H9 (cell line): ENCODE data around the gene MINDY2. TPM values are rescaled to one million over a fixed set of nuclear protein-coding genes. Genes with fewer than 3 reads are reported as not detected.

ENCODE experiments used
- DNase-seq: peaks from one replicate; pipeline ENCODE4 v3.0.0-alpha.2; 2017
- H2AFZ ChIP-seq: one replicate; pipeline ENCODE4 v1.6.1; 2013; ENCODE audit warnings: mild to moderate bottlenecking, low read length, control low read depth, moderate library complexity
- H2AK5ac ChIP-seq: 2 replicates; pipeline ENCODE4 v1.6.1; 2013; ENCODE audit warnings: low read length, control low read depth, mixed read lengths; ENCODE audit not compliant: insufficient read length
- H2BK120ac ChIP-seq: one replicate; pipeline ENCODE4 v1.6.1; 2013; ENCODE audit warnings: low read depth, mild to moderate bottlenecking, low read length, control low read depth, inconsistent platforms; ENCODE audit not compliant: poor library complexity, severe bottlenecking
- H2BK12ac ChIP-seq: 2 replicates; pipeline ENCODE4 v1.6.1; 2013; ENCODE audit warnings: low read length, control low read depth, mixed read lengths, low read depth; ENCODE audit not compliant: insufficient read length
- H2BK15ac ChIP-seq: 2 replicates; pipeline ENCODE4 v1.6.1; 2013; ENCODE audit warnings: low read depth, low read length, control low read depth
- H2BK20ac ChIP-seq: one replicate; pipeline ENCODE4 v1.6.1; 2013; ENCODE audit warnings: low read depth, mild to moderate bottlenecking, low read length, control low read depth, inconsistent platforms; ENCODE audit not compliant: poor library complexity, severe bottlenecking
- H2BK5ac ChIP-seq: 2 replicates; pipeline ENCODE4 v1.6.1; 2013; ENCODE audit warnings: low read length, control low read depth, mixed read lengths; ENCODE audit not compliant: insufficient read length
- H3K14ac ChIP-seq: 2 replicates; pipeline ENCODE4 v1.6.1; 2013; ENCODE audit warnings: low read length, control low read depth; ENCODE audit not compliant: insufficient read depth
- H3K18ac ChIP-seq: 2 replicates; pipeline ENCODE4 v1.6.1; 2013; ENCODE audit warnings: low read depth, mild to moderate bottlenecking, mixed read lengths, low read length, control low read depth; ENCODE audit not compliant: insufficient read length
- H3K23ac ChIP-seq: 2 replicates; pipeline ENCODE4 v1.6.1; 2013; ENCODE audit warnings: low read length, control low read depth, mixed read lengths, low read depth; ENCODE audit not compliant: insufficient read length
- H3K23me2 ChIP-seq: 2 replicates; pipeline ENCODE4 v1.6.1; 2013; ENCODE audit warnings: low read depth, mild to moderate bottlenecking, mixed read lengths, low read length, control low read depth; ENCODE audit not compliant: insufficient read length, poor library complexity, severe bottlenecking
- H3K27ac ChIP-seq: 2 replicates; pipeline ENCODE4 v1.5.1; 2013; ENCODE audit warnings: low read length, control low read depth, mixed read lengths, low read depth; ENCODE audit not compliant: insufficient read length
- H3K27me3 ChIP-seq: 2 replicates; pipeline ENCODE4 v1.6.1; 2013; ENCODE audit warnings: low read length, control low read depth, inconsistent platforms; ENCODE audit not compliant: insufficient read depth
- H3K4ac ChIP-seq: 2 replicates; pipeline ENCODE4 v1.6.1; 2013; ENCODE audit warnings: low read depth, mild to moderate bottlenecking, control low read depth, inconsistent platforms, low read length, moderate library complexity
- H3K4me1 ChIP-seq: 2 replicates; pipeline ENCODE4 v1.6.1; 2013; ENCODE audit warnings: low read length, control low read depth, inconsistent platforms; ENCODE audit not compliant: insufficient read depth
- H3K4me2 ChIP-seq: 2 replicates; pipeline ENCODE4 v1.6.1; 2013; ENCODE audit warnings: low read length, control low read depth, mixed read lengths; ENCODE audit not compliant: insufficient read length, insufficient read depth
- H3K56ac ChIP-seq: 2 replicates; pipeline ENCODE4 v1.6.1; 2013; ENCODE audit warnings: low read depth, mild to moderate bottlenecking, mixed read lengths, low read length, control low read depth; ENCODE audit not compliant: insufficient read length
- H3K79me1 ChIP-seq: 2 replicates; pipeline ENCODE4 v1.6.1; 2013; ENCODE audit warnings: low read depth, mild to moderate bottlenecking, moderate library complexity, low read length, control low read depth, inconsistent platforms; ENCODE audit not compliant: insufficient read depth, poor library complexity, severe bottlenecking
- H3K79me2 ChIP-seq: 2 replicates; pipeline ENCODE4 v1.6.1; 2013; ENCODE audit warnings: low read length, control low read depth, inconsistent platforms; ENCODE audit not compliant: insufficient read depth
- H3K9ac ChIP-seq: 2 replicates; pipeline ENCODE4 v1.6.1; 2013; ENCODE audit warnings: low read length, control low read depth, mixed read lengths; ENCODE audit not compliant: insufficient read length; ENCODE audit errors: extremely low read depth
- H3K9me3 ChIP-seq: one replicate; pipeline ENCODE4 v1.6.1; 2013; ENCODE audit warnings: low read depth, low read length, inconsistent platforms; ENCODE audit not compliant: control insufficient read depth
- H3T11ph ChIP-seq: one replicate; pipeline ENCODE4 v1.6.1; 2013; ENCODE audit warnings: mild to moderate bottlenecking, low read length, control low read depth, inconsistent platforms
- H4K20me1 ChIP-seq: one replicate; pipeline ENCODE4 v1.6.1; 2013; ENCODE audit not compliant: control insufficient read depth, insufficient read length, insufficient read depth
- H4K5ac ChIP-seq: 2 replicates; pipeline ENCODE4 v1.6.1; 2013; ENCODE audit warnings: low read depth, mild to moderate bottlenecking, mixed read lengths, low read length, control low read depth; ENCODE audit not compliant: insufficient read length
- H4K8ac ChIP-seq: replicated peaks from 2 replicates; pipeline ENCODE4 v1.6.1; 2013; ENCODE audit warnings: low read length, control low read depth, mixed read lengths, low read depth; ENCODE audit not compliant: insufficient read length
- H4K91ac ChIP-seq: 2 replicates; pipeline ENCODE4 v1.6.1; 2013; ENCODE audit warnings: low read depth, mild to moderate bottlenecking, moderate library complexity, mixed read lengths, low read length, control low read depth; ENCODE audit not compliant: insufficient read length
- H3K27ac Mint-ChIP-seq, 3 experiments: 2 replicates in 2 of 3; 3 replicates in 1 of 3; pipeline ENCODE4 v1.8.0; 2020 to 2021; ENCODE audit warnings: mixed read lengths in 3 of 3, mild to moderate bottlenecking in 1 of 3, moderate library complexity in 1 of 3
- H3K27me3 Mint-ChIP-seq: 2 replicates; pipeline ENCODE4 v1.8.0; 2021; ENCODE audit warnings: low read depth, mild to moderate bottlenecking, moderate library complexity, mixed read lengths
- H3K36me3 Mint-ChIP-seq, 3 experiments: 2 replicates in 2 of 3; 3 replicates in 1 of 3; pipeline ENCODE4 v1.8.0; 2020 to 2021; ENCODE audit warnings: low read depth in 3 of 3, mixed read lengths in 3 of 3; ENCODE audit not compliant: insufficient read depth in 1 of 3
- H3K4me1 Mint-ChIP-seq, 2 experiments: 2 replicates each; pipeline ENCODE4 v1.8.0; 2020; ENCODE audit warnings: mixed read lengths in 2 of 2
- H3K4me3 Mint-ChIP-seq, 2 experiments: 2 replicates in 1 of 2; 3 replicates in 1 of 2; pipeline ENCODE4 v1.8.0; 2020 to 2021; ENCODE audit warnings: mild to moderate bottlenecking in 2 of 2, mixed read lengths in 2 of 2, moderate library complexity in 1 of 2
- H3K9me3 Mint-ChIP-seq, 2 experiments: 2 replicates in 1 of 2; 3 replicates in 1 of 2; pipeline ENCODE4 v1.8.0; 2020; ENCODE audit warnings: mild to moderate bottlenecking in 2 of 2, mixed read lengths in 2 of 2, moderate library complexity in 1 of 2
- CTCF ChIP-seq: fragments of 200-600 bp; sonication (generic); conservative IDR thresholded peaks from 3 replicates; pipeline ENCODE4 v1.8.0; 2021; ENCODE audit warnings: antibody characterized with exemption, mild to moderate bottlenecking
- WGBS: extraction: QIAGEN DNeasy Blood & Tissue Kit; methylation state at CpG from one replicate; pipeline ENCODE4 v1.1.7; 2013; ENCODE audit warnings: missing lambda C conversion rate, low lambda C conversion rate, mixed read lengths; ENCODE audit not compliant: insufficient read length; ENCODE audit errors: extremely low coverage; 5-methylcytosine and 5-hydroxymethylcytosine counted together
- total RNA-seq: library from RNA; stranded (reverse); gene quantifications from 2 replicates; pipeline ENCODE4 v1.2.1, GENCODE V29; 2021

Gene MINDY2
- total RNA-seq, 1 experiment from 2014 or later, result 32.3 TPM

GRCh38 chr15:58870451-58870850, 99.3 kb downstream of the MINDY2 start:
- no peak overlapping the region for H3K56ac ChIP-seq
- H3K27me3 ChIP-seq, result no peaks in the 10 kb centered on the region
- H2BK12ac ChIP-seq, result no peak overlapping the region
- no peak overlapping the region for H2BK15ac ChIP-seq
- no peak overlapping the region for H4K8ac ChIP-seq
- Mint-ChIP-seq H3K36me3 (peaks cover 5 to 17% (median 5%) of the 10 kb centered on the region in 3 experiments; a peak in 6 of 7 replicates), H3K4me3 (no peak overlapping the region), H3K27me3 (no peaks in the 10 kb centered on the region), H3K9me3 (peaks cover 0 to 3% of the 10 kb centered on the region in 2 experiments; a peak in 1 of 5 replicates), H3K27ac (no peak overlapping the region), H3K4me1 (peaks cover 0 to 2% of the 10 kb centered on the region in 2 experiments; a peak in 1 of 4 replicates)
- no peaks in the 10 kb centered on the region for H3K79me1 ChIP-seq
- no peak overlapping the region for H2AK5ac ChIP-seq
- WGBS, result no CpG with 5 or more reads among the region's 4 CpGs
- no peaks in the 10 kb centered on the region for H3K23me2 ChIP-seq
- DNase-seq, result no peak
- no peak for TF ChIP-seq CTCF
- H3K9me3 ChIP-seq, result no peaks in the 10 kb centered on the region
- no peaks in the 10 kb centered on the region for H4K20me1 ChIP-seq
- H3K27ac ChIP-seq, result no peak overlapping the region
- no peak overlapping the region for H3K9ac ChIP-seq
- no peaks in the 10 kb centered on the region for H3K4me1 ChIP-seq
- no peak overlapping the region for H3K18ac ChIP-seq
- no peaks in the 10 kb centered on the region for H3K79me2 ChIP-seq
- no peak overlapping the region for H2BK120ac ChIP-seq
- H2BK20ac ChIP-seq, result no peak overlapping the region
- no peak overlapping the region for H3K14ac ChIP-seq
- no peak overlapping the region for H3K23ac ChIP-seq
- no peak overlapping the region for H4K5ac ChIP-seq
- no peak overlapping the region for H3K4me2 ChIP-seq
- H3T11ph ChIP-seq, result no peak overlapping the region
- no peak overlapping the region for H3K4ac ChIP-seq
- no peak overlapping the region for H2AFZ ChIP-seq
- H2BK5ac ChIP-seq, result no peak overlapping the region
- H4K91ac ChIP-seq, result no peak overlapping the region
